Measurements from ENCODE around the gene MSH6.

GRCh38 chr2:47782381-47782670, 619 bp upstream of the MSH6 start:
- no peak for TF ChIP-seq CTCF (optimal IDR thresholded peaks at IDR 0.05 in 1 of 3, IDR thresholded peaks at IDR 0.05 in 1 of 3, conservative IDR thresholded peaks at IDR 0.05 in 1 of 3; ENCODE audit: extremely low read depth in 1 of 3, insufficient read depth in 2 of 3, low read length in 3 of 3)
- no peak for TF ChIP-seq EZH2 (IDR thresholded peaks at IDR 0.05; ENCODE audit: low read length)
